NCI-H1417 (cell line): ENCODE data around the gene SLC15A3.

Experiments
- DNase-seq, 3 experiments: peaks; one replicate each; lab custom pipeline; 2025; lab: John Stamatoyannopoulos, UW

The SLC15A3 gene

DNA sequence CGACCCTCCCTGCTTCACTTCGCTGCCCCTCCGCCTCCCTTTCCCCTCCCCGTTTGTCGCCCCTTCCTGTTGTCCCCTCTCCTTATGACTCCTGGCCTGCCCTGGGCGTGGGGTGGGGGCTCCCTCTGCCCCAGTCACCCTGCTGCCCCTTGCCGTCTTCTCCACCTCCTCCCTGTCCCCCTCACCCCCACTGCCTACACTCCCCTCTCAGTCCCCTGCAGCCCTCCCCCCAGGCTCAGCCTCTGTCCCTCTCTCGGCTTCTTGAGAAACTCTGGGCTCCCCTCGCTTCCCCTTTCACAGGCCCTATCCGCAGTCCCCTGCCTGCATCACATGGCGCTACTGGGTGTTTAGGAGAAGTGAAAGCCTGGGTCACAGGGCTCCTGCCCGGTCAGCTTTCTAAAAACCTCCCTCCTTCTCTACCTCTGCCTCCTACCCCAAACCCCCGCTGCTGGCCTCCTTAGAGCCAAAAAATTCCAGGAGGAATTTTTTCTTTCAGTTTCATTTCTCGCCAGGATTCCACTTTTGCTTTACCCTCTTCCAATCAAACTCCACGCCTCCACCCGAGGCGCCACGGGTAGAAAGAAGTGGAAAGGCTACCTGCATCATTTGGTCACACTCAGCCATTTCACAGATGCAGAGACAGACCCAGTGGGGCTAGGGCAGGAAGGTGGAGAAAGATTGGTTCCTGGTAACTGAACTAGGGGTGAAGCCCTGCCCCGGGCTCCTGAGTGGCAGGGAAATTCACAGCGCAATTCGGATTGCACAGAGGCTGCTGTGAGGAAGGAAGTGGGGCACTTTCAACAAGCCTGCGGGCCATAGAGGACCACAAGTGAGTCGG, at the start of gene SLC15A3:
Gene SLC15A3, minus strand, starts transcription at position 273 of the 838 bp plus-strand sequence. CDS start 625 bp downstream, outside the sequence.
- DNase-seq: no peak

DNA sequence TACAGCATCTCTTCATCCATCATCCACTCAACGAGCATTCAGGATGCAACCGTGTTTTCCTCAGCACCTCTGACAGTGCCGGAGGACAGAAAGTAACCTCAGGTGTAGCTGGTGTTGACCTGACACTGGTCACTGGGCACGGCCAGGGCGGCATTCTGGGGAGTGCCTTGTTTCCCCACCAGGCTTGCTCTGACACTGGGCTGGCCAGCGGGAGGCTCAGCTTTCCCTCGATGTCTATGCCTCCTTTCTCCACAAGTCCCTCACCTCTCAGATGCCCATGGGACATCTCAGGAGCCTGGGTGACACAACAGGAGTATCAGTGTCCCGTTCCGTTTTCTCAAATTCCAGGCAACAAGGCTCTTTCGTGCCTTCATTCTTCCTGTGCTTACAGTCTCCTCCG, 48.5 kb upstream of the SLC15A3 start:
- peak in 1 of 3 experiments; percentile 12 for DNase-seq

DNA sequence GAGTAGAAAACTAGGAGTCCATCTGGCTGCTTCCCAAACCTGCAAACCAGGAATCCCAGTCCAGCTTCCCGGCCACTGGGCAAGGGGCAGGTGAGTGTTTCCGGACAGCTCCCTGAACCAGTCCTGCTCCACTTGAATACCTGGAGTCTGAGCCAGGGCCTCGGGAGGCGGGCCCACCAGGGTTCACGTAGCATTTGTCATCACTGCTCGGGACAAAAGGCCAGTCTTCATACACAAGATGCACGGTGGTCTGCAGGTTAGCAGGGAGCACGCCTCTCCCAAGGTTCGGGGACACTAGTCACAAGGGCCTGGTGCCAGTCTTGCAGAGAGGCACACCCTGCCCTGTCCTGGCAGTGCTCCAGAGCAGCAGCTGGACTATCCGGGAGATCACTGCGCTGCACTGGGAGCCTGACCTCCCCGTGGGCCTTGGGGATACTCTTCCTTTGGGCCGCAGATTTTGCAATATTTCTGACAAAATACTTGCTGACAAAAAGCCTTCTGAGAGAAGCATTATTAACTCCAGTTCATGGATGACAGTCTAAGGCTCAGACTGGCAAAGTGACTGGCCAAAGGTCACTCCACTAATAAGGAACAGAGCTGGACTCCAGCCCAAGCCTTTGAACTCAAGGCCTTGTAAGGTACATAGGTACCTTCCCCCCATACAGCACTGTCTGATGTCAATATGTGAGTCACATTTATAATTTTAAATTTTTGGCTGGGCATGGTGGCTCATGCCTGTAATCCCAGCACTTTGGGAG, 44.6 kb upstream of the SLC15A3 start:
- no peak for DNase-seq

DNA sequence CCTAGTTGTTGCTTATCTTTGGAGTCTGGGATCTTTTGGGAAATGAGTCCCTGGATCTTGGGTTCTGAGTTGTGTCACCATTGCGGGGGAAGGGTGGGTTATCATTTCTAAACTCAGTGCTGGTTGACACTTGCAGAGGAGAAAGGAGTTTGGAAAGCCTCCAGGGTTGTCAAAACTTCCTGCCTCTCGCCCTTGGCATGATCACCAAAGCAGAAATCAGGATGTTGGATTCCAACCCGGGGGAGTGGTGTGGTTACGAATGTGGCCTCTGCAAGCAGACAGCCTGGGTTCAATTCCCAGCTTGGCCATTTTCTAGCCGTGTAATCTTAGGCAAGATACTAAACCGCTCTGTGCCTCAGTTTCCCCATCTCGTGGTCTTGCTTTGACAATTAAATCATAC, 43.8 kb upstream of the SLC15A3 start:
- DNase-seq: no peak

DNA sequence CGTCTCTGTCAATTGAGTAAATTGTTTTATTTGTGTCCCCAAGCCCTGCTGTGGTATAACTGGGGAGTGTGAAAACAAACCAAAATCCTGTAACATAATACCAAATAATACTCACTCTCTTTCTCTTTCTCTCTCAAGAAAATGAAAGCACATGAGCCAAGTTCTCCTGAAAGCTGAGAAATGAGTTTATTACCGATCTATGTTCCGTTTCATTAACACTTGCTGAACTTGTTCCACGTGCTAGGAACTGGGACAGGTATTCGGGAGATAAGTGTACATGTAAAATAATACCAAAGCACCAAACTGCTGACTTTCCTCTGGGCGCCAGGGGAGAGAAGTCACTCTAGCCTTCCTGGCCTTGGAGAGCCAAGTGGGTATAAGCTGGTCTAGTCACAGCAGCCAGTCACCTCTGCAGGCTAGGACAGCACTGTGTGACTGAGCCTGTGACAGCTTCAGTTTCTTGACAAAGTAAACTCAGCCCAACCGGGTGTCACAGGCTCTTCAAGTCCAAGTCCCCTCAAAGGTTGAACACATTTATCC, 42.6 kb upstream of the SLC15A3 start:
- DNase-seq: no peak

DNA sequence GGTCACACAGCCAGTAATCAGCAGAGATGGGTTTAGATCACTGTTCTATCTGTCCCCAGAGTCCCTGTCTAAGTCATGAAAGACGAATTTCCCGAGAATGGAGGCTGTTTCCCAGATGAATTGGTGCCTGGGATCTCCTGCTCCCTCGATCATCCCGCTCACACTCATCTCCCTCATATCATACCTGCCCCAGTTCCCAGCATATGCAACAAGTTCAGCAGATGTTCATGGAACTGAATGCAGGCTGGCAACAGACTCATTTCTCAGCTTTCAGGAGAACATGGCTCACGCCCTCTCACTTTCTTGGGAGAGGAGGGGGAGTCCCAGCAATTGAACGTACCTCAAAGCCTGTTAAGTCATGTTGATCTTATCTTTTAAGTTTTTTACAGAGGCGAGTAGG, 41.6 kb upstream of the SLC15A3 start:
- no peak for DNase-seq

DNA sequence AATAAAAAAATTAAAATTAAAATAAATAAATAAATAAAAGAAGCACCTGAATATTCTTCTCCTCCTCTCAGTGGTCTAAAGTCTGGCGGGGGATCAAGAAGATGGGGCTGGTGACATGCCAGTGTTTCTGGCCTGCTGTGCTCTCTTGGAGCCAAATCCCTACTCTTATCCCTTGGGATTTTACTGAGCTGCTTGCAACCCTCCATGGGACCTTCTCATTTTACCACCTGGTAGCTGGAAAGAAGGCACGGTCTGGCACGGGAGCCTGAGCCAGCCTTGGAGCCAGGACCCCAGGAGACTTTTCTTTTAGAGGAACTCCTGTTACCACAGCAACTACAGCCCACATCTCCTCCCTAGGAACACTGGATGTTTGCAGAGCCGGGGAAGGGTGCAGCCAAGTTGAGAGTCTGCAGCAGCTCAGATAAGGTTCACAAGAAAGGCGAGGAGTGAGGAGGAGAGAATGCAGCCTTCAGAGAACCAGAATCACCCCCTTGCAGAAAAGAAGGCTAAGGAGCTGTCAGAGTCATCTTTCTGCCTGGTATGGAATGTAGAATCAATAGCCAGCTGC, 41.0 kb upstream of the SLC15A3 start:
- peak in 1 of 3 experiments; percentile 38 for DNase-seq

DNA sequence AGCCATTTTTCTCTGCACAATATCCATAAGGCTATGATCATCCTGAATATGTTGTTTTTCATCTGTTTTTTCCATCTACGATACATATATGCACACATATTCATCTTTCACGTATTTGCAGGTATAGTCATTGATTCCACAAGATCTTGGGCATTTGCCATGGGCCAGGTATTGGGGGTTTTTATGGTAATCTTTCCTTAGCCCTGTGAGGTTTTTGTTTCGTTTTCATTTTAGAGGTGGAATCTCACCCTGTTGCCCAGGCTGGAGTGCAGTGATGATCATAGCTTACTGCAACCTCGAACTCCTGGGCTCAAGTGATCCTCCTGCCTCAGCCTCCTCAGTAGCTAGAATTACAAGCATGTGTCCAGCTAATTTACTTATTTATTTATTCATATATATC, 39.5 kb upstream of the SLC15A3 start:
- DNase-seq: no peak

DNA sequence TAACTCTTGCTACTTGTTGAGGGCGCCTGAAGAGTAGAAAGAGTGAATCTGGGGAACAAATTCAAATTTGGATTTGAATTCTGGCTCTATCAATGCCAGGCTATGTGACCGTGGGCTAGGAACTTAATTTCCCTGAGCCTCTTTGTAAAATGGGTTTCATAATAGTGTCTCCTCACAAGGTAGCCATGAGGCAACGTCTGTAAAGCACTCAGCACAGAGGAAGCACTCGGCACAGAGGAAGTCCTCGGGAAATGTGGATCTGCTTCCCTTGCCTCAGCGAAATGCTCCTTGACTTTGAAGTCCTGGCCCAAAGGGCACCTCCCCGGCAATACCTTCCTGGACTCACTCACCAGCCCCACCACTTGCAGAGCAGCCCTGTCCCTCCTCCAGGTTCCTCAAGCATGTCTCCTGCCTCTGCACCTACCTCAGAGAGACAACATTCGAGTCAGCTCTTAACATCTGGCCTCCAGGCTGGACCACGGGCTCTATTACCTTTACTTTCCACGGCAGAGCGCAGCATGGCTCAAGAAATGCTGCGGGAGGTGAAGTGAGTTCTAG, 37.2 kb upstream of the SLC15A3 start:
- no peak for DNase-seq

DNA sequence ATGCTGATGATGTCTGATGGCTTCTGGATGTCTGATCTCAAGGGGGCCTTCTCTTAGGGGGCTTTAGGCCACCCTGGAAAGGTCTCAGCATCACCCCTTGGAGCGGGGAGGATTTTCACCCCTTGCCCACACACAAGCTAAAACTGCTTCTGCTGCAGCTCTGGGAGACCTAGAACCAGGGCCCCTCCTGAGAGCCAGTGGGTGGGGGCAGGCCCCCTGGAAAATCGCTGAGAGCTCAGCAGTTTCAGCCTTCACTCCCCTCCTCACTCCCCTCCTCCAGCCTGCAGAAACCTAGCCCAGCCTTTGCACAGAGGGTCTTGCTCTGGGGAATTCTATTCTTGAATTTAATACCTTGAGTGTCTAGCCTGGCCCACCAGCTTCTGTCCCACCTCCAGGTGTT, 36.7 kb upstream of the SLC15A3 start:
- no peak for DNase-seq

DNA sequence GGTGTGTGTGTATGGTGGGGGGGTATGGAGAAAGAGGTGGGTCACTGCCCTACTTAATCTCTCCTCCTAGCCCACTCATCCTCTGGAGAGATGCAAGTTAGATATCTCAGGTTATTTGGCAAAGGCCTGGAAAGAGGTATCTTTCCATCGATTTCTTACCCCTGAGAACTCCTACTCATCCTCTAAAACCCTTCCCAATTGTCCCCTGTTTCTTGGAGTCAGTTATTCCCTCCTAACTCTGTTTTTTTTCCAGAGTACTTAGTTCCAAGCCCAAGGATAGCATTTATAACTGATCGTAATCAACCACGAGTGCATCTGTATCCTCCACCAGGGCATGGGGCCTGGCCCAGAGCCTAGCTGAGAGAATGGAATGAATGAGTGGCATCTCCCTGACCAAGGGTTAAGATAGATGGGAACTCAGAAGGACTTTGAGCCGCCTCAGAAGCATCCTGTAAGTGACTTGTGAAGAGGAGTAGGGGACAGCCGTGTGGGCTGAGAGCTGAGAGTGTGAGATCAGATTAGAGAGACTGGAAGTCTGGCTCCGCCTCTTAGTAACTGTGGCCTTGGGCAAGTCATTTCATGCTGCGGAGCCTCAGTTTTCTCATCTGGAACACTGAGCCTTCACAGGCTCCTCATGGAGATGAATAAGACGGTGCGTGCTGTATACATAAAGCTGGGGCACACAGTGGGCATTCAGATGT, 35.8 kb upstream of the SLC15A3 start:
- no peak for DNase-seq

DNA sequence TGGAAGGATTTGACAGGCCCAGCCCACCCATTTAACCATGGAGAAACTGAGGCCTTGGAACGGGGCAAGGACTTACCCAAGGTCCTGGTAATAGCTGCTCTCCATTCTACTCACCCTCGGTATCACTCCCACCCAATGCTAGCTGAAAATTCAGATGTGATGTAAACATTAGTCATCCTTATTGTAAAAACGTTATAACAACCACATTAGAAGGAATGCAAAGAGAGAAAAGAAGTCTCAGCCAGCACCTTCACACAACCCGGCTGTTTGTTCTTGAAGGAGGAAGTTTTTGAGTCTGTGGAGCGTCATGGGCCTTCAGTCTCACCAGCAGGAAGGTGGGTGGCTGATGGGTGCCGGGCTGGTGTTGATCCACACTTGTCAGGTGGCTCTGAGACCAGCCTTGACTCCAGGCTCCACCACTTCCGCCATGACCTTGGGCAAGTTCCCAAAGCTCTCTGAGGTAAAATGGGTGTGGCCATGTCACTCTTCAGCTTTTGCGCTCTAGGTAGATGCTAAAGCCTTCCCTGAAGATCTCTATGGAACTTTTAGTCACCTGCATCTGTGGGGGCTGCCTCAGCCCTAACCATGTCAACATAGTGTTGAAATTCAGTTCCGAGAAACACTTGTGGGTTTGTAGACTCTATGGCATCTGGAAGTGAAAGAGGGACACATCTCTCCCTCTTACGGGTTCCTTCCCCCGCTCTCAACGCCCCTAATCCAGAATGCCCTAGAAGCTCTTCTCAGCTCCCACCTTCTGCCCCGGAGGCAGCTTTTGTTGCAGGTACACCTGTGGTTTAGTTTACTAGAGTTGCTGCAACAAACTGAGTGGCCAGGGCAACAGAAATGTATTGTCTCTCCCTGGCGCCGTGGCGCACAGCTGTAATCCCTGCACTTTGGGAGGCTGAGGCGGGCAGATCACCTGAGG, 34.3 kb upstream of the SLC15A3 start:
- no peak for DNase-seq

DNA sequence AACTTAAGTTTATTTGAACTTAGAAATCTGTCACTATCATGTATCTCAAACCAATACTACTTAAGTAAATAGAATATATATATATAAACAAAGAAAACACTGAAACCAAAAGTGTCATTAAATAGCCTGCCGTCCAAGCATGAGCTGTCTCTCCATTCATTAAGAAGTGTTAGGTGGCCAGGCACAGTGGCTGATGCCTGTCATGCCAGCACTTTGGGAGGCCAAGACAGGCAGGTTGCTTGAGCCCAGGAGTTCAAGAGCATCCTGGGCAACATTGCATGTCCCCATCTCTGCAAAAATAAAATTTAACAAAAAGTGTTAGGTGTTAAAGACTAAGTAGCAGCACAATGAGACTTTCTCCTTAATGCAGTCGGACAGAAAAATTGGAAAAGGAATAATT, 33.5 kb upstream of the SLC15A3 start:
- DNase-seq: no peak

DNA sequence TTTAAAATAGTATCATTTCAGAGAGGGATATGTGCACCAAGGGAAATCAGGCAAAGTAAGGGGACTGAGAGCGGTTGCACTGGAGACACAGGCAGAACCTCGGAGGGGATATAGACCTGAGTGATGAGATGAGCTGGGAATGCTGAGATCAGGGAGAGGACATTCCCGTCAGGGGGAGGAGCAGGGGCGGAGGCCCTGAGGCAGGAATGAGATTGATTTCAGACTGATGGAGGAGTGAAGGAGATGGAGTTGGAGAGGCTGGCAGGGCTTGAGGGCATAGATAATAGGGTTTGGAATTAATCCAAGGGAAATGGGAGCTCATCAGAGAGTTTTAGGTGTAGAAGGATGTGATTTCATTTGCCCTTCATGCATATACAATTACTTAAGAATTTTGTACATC, 32.7 kb upstream of the SLC15A3 start:
- DNase-seq: peak in 1 of 3 experiments; percentile 12

DNA sequence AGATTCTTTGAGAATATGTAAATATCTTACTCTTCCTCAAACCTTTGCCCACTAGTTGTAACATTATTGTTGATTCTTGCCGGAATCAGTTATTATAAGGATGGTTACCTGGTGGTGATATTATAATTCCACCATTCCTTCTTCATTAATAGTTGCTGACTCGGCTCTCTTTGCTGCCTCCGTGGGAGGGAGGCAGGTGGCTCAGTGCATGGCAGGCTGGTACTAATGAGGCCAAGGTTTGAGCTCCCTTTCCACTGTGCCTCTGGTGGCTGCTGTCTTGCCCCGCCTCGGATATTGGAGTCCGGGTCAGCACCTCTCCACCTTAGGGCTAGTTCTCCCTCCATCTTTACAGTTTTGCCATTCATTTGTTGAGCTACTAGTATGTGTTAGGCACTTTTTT, 32.2 kb upstream of the SLC15A3 start:
- DNase-seq: no peak

DNA sequence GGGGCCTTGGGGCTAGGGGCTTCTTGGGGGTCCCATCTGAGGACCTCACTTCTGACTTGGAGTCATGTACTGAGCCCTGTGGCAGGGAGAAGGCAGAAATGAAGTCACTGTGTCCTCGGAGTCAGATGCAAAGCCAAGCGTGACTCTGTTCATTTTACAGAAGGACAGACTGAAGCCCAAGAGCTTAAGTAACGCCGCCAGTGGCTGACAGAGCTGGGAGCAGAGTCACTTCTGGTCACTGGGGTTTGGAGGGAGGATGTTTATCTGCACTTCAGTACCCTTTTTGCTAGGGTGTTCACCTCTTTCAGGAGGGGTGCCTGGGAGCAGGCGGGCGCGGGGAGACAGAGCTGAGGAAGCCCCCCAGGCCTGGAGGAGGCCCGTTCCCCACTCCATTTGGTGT, 30.2 kb upstream of the SLC15A3 start:
- DNase-seq: no peak

DNA sequence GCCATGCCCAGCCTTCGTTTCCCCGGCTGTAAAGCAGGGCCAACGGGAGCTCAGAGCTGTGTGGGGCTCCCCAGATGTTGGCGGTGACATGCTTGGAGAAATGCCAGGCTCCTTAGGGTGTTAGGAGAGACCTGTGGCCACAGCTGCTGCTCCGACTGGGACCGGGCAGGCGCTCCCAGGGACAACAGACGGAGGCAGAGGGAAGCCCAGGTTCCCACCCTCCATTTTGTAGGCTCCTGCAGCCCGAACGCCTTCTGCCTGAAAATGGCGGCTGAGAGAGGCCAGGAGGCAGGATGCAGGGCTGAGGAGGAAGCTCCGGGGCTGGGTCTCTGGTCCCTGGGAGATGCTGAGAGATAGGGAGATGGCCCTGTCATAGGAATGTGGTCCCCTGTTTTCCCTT, 29.5 kb upstream of the SLC15A3 start:
- no peak for DNase-seq

DNA sequence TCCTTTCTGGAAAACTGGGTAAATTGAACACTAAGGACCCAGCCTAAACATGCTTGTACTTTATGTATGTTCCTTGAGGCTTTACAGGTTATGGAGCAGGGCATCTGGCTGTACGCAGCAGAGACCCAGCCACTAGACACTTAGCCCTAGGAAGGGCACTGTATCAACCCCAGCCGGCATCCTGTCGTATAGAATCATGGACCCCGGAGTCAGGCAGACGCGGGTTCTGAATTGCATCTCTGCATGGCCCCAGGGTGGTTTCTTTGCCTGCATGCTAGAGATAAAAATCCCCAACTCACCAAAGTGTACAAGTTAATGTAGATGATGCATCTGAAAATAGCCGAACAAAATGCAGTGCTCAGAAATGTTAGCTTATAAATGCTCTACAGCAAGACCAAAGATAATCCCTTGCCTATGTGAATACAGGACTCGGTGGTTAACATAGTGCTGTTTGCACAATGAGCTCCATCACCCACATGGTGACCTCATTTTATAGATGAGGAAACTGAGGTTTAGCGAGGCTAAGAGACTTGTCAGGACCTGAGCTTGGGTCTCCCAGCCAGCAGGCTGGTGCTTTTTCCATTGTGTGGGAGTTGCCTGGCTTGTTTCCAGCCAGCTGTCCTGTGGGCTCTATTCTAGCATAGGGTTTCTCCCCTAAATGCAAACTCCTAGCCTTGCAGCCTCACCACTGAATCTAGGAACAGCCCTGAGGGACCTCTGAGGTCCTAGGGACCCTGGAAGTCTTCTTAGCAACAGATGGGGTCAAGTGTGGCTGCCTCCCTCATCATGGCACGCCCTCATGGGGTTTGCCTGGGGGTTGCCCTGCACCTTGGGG, 26.8 kb upstream of the SLC15A3 start:
- DNase-seq: no peak

DNA sequence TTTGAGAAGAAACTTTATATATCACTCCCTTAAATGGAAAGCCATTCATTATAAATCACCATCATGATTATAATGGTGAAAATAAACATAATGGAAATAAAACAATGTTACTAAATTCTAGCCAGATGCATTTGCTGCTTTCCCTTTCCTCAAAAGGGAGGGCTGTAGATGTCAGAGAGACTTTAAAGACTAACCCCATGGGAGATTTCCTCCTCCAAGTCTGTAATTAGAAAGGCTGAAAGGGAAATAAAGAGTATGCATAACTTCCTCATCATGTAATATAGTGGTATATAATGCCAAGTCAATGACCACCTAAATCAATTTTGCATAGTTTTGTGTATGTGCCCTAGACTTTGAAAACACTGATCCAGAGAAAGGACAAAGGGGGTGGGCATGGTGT, 25.9 kb upstream of the SLC15A3 start:
- DNase-seq: no peak

DNA sequence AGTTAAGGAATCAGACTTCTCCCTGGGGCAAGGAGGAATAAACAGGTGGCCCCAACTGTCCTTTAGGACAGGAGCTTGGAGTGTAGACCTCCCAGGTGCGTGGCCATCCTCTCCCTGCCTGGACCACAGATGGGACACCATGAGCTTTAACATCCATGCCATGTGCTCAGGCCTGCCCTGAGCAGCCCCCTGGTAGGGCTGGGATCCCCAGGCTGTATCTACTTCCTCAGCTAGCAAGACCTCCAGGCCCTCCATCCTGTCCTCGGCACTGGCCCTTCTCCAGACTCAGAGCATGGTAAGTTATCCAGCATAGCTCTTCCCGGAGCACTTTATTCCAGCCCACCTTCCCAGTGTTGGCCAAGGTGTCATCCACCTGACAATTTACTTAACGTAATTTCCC, 25.2 kb upstream of the SLC15A3 start:
- DNase-seq: no peak
